Natural killer cell (primary cell): ENCODE measurements around the gene FBXO44. TPM values are rescaled to one million over a fixed set of nuclear protein-coding genes. Genes with fewer than 3 reads are reported as not detected.
"Not testable (repeated sequence)": the region's sequence is repeated elsewhere in the genome, so short reads cannot be mapped to it uniquely, and the experiment has no call there.

ENCODE experiments used
- ATAC-seq, 3 donors: fragments of 150-1000 bp in 2 of 3; fragments of 200-7000 bp in 1 of 3; cut with Tn5 transposase; 1 replicate in 1 of 3; 2 replicates in 2 of 3; pipeline ENCODE4 v1.10.0; 2021; ENCODE audit warnings: mild to moderate bottlenecking in 2 of 3, moderate library complexity in 2 of 3
- DNase-seq, 2 donors: peaks; one replicate each; pipeline versions ENCODE4 v3.0.0 to v3.0.0-alpha.2; 2013 to 2021; ENCODE audit warnings: mixed read lengths in 1 of 2
- H3K27ac ChIP-seq: one replicate; pipeline ENCODE4 v1.5.1; 2013; ENCODE audit warnings: mild to moderate bottlenecking, low read length
- H3K27me3 ChIP-seq: one replicate; pipeline ENCODE4 v1.6.1; 2013; ENCODE audit warnings: low read length; ENCODE audit not compliant: control insufficient read depth, insufficient read depth
- H3K36me3 ChIP-seq: one replicate; pipeline ENCODE4 v1.6.1; 2013; ENCODE audit warnings: low read length; ENCODE audit not compliant: control insufficient read depth, insufficient read depth
- H3K4me1 ChIP-seq: one replicate; pipeline ENCODE4 v1.6.1; 2013; ENCODE audit warnings: low read length; ENCODE audit not compliant: control insufficient read depth, insufficient read depth
- H3K4me3 ChIP-seq: one replicate; pipeline ENCODE4 v1.5.1; 2013; ENCODE audit warnings: low read length
- H3K9me3 ChIP-seq: one replicate; pipeline ENCODE4 v1.6.1; 2013; ENCODE audit warnings: low read length; ENCODE audit not compliant: control insufficient read depth, insufficient read depth
- H3K27ac Mint-ChIP-seq, 2 donors: one replicate each; pipeline ENCODE4 v1.8.0; 2022; ENCODE audit warnings: mild to moderate bottlenecking in 2 of 2, mixed read lengths in 2 of 2, moderate library complexity in 1 of 2
- H3K27me3 Mint-ChIP-seq, 2 donors: one replicate each; pipeline ENCODE4 v1.8.0; 2022; ENCODE audit warnings: low read depth in 2 of 2, mixed read lengths in 2 of 2
- H3K36me3 Mint-ChIP-seq: one replicate; pipeline ENCODE4 v1.8.0; 2022; ENCODE audit warnings: mixed read lengths
- H3K4me1 Mint-ChIP-seq, 2 donors: one replicate each; pipeline ENCODE4 v1.8.0; 2022; ENCODE audit warnings: mixed read lengths in 2 of 2
- H3K4me3 Mint-ChIP-seq: one replicate; pipeline ENCODE4 v1.8.0; 2022; ENCODE audit warnings: mild to moderate bottlenecking, moderate library complexity, mixed read lengths
- H3K9me3 Mint-ChIP-seq, 2 donors: one replicate each; pipeline ENCODE4 v1.8.0; 2022; ENCODE audit warnings: mixed read lengths in 2 of 2
- CTCF ChIP-seq: fragments of 200-600 bp; IDR thresholded peaks from one replicate; pipeline ENCODE4 v1.8.0; 2022; ENCODE audit warnings: antibody characterized with exemption
- WGBS: methylation state at CpG from one replicate; pipeline ENCODE4 v1.1.7; 2013; ENCODE audit warnings: missing lambda C conversion rate; ENCODE audit not compliant: insufficient coverage; 5-methylcytosine and 5-hydroxymethylcytosine counted together
- intact Hi-C: fragments of 100-400 bp; cut with micrococcal nuclease; formaldehyde crosslinking; loops from one replicate; pipeline ENCODE4 v1.14.2; 2022
- total RNA-seq, 4 donors: library from RNA; stranded (reverse); fragments of 120-200 nt in 1 of 4; gene quantifications; one replicate each; pipeline versions ENCODE4 v1.2.3 to v1.2.4, GENCODE V29; 2013 to 2022

FBXO44 gene
- total RNA-seq, result 10 to 100 TPM; 57.6 to 79.1 (median 69.8) TPM
- 23.7 TPM for total RNA-seq (2013)

DNA sequence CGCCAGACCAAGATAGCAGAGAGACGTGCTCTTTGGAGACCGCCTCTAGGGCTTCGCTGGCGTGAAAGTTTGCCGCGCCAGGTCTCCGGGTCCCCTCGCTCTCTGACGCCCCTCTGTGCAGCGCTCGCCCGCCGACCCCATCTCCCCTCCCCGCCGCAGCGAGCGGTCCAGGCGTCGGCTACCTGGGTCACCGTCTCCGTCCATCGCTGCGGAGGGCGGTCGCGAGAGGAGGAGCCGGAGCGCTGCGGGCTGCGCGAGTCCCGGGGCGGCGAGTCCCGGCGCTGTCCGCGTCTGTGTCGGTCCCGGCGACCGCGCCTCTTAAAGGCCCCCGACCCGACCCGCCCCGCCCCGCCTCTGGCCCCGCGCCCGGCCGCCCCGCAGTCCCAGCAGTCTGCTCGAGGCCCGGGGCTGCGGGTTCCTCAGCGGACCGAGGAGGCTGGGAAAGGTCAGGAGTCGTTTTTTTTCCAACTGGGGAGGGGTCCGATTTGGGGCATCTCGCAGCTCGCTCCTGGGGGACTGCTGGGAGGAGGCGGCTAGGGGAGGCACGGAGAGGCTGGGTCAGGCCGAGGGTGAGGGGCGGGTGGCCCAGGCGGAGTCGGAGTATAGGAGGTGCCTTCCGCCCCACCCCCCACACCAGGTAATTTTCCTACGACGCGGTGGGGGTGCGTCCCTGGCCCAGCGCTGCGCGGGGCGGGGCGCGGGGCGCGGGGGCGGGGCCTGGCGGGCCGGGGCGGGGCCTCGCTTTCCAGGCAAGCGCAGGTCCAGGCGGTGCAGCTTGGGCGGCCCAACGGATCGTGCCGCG lies at the start of gene FBXO44, which contains the start of gene FBXO2:
TSS of gene FBXO44 (plus strand) at position 741 of the 802 bp plus-strand sequence. CDS start 959 bp downstream, outside the sequence.
TSS of gene FBXO2 (minus strand) at position 293 of the 802 bp plus-strand sequence. CDS start at position 204, 89 bp downstream.
- peak; percentile 57 to 69 (median 65) for ATAC-seq
- intact Hi-C loops, result loop anchor here (10.0 kb wide), 1 partner anchor 150 kb away; the partner anchor contains the start of genes CLCN6 and MTHFR
- Mint-ChIP-seq H3K27me3 (no peaks in the 10 kb centered on the region), H3K36me3 (no peaks in the 10 kb centered on the region), H3K9me3 (no peaks in the 10 kb centered on the region), H3K27ac (peak within 1 kb of the TSS in 1 of 2 donors; percentile 44), H3K4me1 (peaks cover 9 to 35% of the 10 kb centered on the region in 2 donors), H3K4me3 (peak within 1 kb of the TSS; percentile 76)
- no peaks in the 10 kb centered on the region for H3K27me3 ChIP-seq
- DNase-seq, result peak; percentile 53 to 77
- WGBS, result 12% methylated on average over 91 of the region's 94 CpGs
- TF ChIP-seq CTCF, result no peak
- H3K36me3 ChIP-seq, result no peaks in the 10 kb centered on the region
- H3K4me1 ChIP-seq, result peaks cover 40% of the 10 kb centered on the region
- H3K27ac ChIP-seq, result no peak within 1 kb of the TSS
- no peaks in the 10 kb centered on the region for H3K9me3 ChIP-seq
- peak within 1 kb of the TSS; percentile 61 for H3K4me3 ChIP-seq

GRCh38 chr1:11606775-11607174 lies 47.9 kb upstream of the FBXO44 start:
- H3K4me3 Mint-ChIP-seq, result no peak overlapping the region
- H3K27ac Mint-ChIP-seq, result no peak overlapping the region
- Histone ChIP-seq H3K9me3 (no peaks in the 10 kb centered on the region), H3K4me1 (no peaks in the 10 kb centered on the region), H3K36me3 (no peaks in the 10 kb centered on the region), H3K27ac (no peak overlapping the region), H3K4me3 (no peak overlapping the region), H3K27me3 (no peaks in the 10 kb centered on the region)
- TF ChIP-seq CTCF, result no peak
- H3K9me3 Mint-ChIP-seq, result no peaks in the 10 kb centered on the region
- H3K27me3 Mint-ChIP-seq, result peaks cover 3 to 9% of the 10 kb centered on the region in 2 donors
- ATAC-seq (no peak), DNase-seq (no peak)
- 87% methylated on average over 6 of the region's 6 CpGs for WGBS
- H3K4me1 Mint-ChIP-seq, result no peaks in the 10 kb centered on the region
- no peaks in the 10 kb centered on the region for H3K36me3 Mint-ChIP-seq
- intact Hi-C loops, result no loop called here

DNA sequence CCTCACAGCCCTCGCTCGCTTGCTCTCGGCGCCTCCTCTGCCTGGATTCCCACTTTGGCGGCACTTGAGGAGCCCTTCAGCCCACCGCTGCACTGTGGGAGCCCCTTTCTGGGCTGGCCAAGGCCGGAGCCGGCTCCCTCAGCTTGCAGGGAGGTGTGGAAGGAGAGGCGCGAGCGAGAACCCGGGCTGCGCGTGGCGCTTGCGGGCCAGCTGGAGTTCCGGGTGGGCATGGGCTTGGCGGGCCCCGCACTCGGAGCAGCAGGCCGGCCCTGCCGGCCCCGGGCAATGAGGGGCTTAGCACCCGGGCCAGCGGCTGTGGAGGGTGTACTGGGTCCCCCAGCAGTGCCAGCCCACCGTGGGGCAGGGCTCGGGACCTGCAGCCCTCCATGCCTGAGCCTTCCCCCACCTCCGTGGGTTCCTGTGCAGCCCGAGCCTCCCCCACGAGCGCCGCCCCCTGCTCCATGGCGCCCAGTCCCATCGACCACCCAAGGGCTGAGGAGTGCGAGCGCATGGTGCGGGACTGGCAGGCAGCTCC lies 46.0 kb upstream of the FBXO44 start:
- H3K27me3 ChIP-seq, H3K4me1 ChIP-seq, H3K4me3 ChIP-seq, H3K27me3 Mint-ChIP-seq, H3K27ac Mint-ChIP-seq, H3K36me3 ChIP-seq, ATAC-seq, H3K4me1 Mint-ChIP-seq, H3K9me3 Mint-ChIP-seq, DNase-seq, H3K36me3 Mint-ChIP-seq, H3K4me3 Mint-ChIP-seq, intact Hi-C loops, H3K9me3 ChIP-seq, H3K27ac ChIP-seq: not testable (repeated sequence)
- WGBS, result 95% methylated on average over 33 of the region's 37 CpGs

DNA sequence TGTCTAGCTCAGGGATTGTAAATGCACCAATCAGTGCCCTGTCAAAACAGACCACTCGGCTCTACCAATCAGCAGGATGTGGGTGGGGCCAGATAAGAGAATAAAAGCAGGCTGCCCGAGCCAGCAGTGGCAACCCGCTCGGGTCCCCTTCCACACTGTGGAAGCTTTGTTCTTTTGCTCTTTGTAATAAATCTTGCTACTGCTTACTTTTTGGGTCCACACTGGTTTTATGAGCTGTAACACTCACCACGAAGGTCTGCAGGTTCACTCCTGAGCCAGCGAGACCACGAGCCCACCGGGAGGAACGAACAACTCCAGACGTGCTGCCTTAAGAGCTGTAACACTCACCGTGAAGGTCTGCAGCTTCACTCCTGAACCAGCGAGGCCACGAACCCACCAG lies 45.3 kb upstream of the FBXO44 start:
- H3K36me3 ChIP-seq, DNase-seq, H3K9me3 ChIP-seq, H3K27ac ChIP-seq, ATAC-seq, H3K4me3 ChIP-seq, intact Hi-C loops, H3K4me1 Mint-ChIP-seq, H3K4me1 ChIP-seq, H3K27ac Mint-ChIP-seq, H3K36me3 Mint-ChIP-seq, H3K9me3 Mint-ChIP-seq, H3K4me3 Mint-ChIP-seq, H3K27me3 ChIP-seq, H3K27me3 Mint-ChIP-seq: not testable (repeated sequence)
- 80% methylated on average over 11 of the region's 13 CpGs for WGBS
